ENCODE data around the gene SCAI.
"Not testable (repeated sequence)": the region's sequence is repeated elsewhere in the genome, so short reads cannot be mapped to it uniquely, and the experiment has no call there.

SCAI gene

GRCh38 chr9:125162891-125163290 lies 19.6 kb upstream of the SCAI start:
- H3K4me1 Mint-ChIP-seq (ENCODE audit: low read depth); H3K9me3 Mint-ChIP-seq; H3K27me3 Mint-ChIP-seq (ENCODE audit: low read depth); H3K36me3 Mint-ChIP-seq (ENCODE audit: low read depth); H3K4me3 Mint-ChIP-seq; H3K27ac Mint-ChIP-seq: not testable (repeated sequence)

GRCh38 chr9:125161284-125161918 lies 18.1 kb upstream of the SCAI start:
- Mint-ChIP-seq H3K4me3 (no peak overlapping the region), H3K4me1 (ENCODE audit: low read depth) (no peaks in the 10 kb centered on the region), H3K36me3 (ENCODE audit: low read depth) (peaks cover 4% of the 10 kb centered on the region), H3K27ac (no peak overlapping the region), H3K27me3 (ENCODE audit: low read depth) (no peaks in the 10 kb centered on the region), H3K9me3 (no peaks in the 10 kb centered on the region)

- Mint-ChIP-seq H3K27ac (no peak overlapping the region), H3K9me3 (no peaks in the 10 kb centered on the region), H3K36me3 (ENCODE audit: low read depth) (peaks cover 4% of the 10 kb centered on the region), H3K4me3 (no peak overlapping the region), H3K4me1 (ENCODE audit: low read depth) (no peaks in the 10 kb centered on the region), H3K27me3 (ENCODE audit: low read depth) (no peaks in the 10 kb centered on the region)
Measured at GRCh38 chr9:125160750-125161149, 17.4 kb upstream of the SCAI start.

- Mint-ChIP-seq H3K36me3 (ENCODE audit: low read depth) (peaks cover 18% of the 10 kb centered on the region), H3K4me1 (ENCODE audit: low read depth) (no peaks in the 10 kb centered on the region), H3K4me3 (no peak overlapping the region), H3K27ac (no peak overlapping the region), H3K27me3 (ENCODE audit: low read depth) (no peaks in the 10 kb centered on the region), H3K9me3 (no peaks in the 10 kb centered on the region)
Measured at GRCh38 chr9:125156551-125156950, 13.2 kb upstream of the SCAI start.

GRCh38 chr9:125153712-125154367 lies 10.5 kb upstream of the SCAI start:
- H3K36me3 Mint-ChIP-seq (ENCODE audit: low read depth) = peaks cover 33% of the 10 kb centered on the region
- H3K4me1 Mint-ChIP-seq (ENCODE audit: low read depth) = peaks cover 2% of the 10 kb centered on the region
- H3K27ac Mint-ChIP-seq = no peak overlapping the region
- H3K27me3 Mint-ChIP-seq (ENCODE audit: low read depth) = no peaks in the 10 kb centered on the region
- no peaks in the 10 kb centered on the region for H3K9me3 Mint-ChIP-seq
- no peak overlapping the region for H3K4me3 Mint-ChIP-seq

GRCh38 chr9:125151730-125152129 lies 8.4 kb upstream of the SCAI start:
- H3K27me3 Mint-ChIP-seq (ENCODE audit: low read depth) = no peaks in the 10 kb centered on the region
- H3K27ac Mint-ChIP-seq = no peak overlapping the region

GRCh38 chr9:125150349-125151245 lies 7.3 kb upstream of the SCAI start:
- peaks cover 30% of the 10 kb centered on the region for H3K36me3 Mint-ChIP-seq (ENCODE audit: low read depth)
- H3K27me3 Mint-ChIP-seq (ENCODE audit: low read depth) = no peaks in the 10 kb centered on the region
- H3K27ac Mint-ChIP-seq = no peak overlapping the region
- H3K4me3 Mint-ChIP-seq = no peak overlapping the region
- peaks cover 11% of the 10 kb centered on the region for H3K4me1 Mint-ChIP-seq (ENCODE audit: low read depth)
- H3K9me3 Mint-ChIP-seq = no peaks in the 10 kb centered on the region

More at GRCh38 chr9:125151730-125152129, 8.4 kb upstream of the SCAI start:
- Mint-ChIP-seq H3K9me3 (no peaks in the 10 kb centered on the region), H3K36me3 (ENCODE audit: low read depth) (peaks cover 32% of the 10 kb centered on the region), H3K4me3 (no peak overlapping the region), H3K4me1 (ENCODE audit: low read depth) (peaks cover 5% of the 10 kb centered on the region)

GRCh38 chr9:125147401-125147951 lies 4.1 kb upstream of the SCAI start:
- Mint-ChIP-seq H3K4me3 (no peak overlapping the region), H3K9me3 (no peaks in the 10 kb centered on the region), H3K27ac (no peak overlapping the region), H3K27me3 (ENCODE audit: low read depth) (no peaks in the 10 kb centered on the region), H3K4me1 (ENCODE audit: low read depth) (peaks cover 22% of the 10 kb centered on the region), H3K36me3 (ENCODE audit: low read depth) (peaks cover 20% of the 10 kb centered on the region)

- peaks cover 31% of the 10 kb centered on the region for H3K4me1 Mint-ChIP-seq (ENCODE audit: low read depth)
- H3K27ac Mint-ChIP-seq = peak overlapping the region; percentile 70
- peaks cover 17% of the 10 kb centered on the region for H3K36me3 Mint-ChIP-seq (ENCODE audit: low read depth)
- H3K4me3 Mint-ChIP-seq = no peak overlapping the region
- no peaks in the 10 kb centered on the region for H3K9me3 Mint-ChIP-seq
- no peaks in the 10 kb centered on the region for H3K27me3 Mint-ChIP-seq (ENCODE audit: low read depth)
Measured at GRCh38 chr9:125146247-125146646, 2.9 kb upstream of the SCAI start.

GRCh38 chr9:125145425-125145824 lies 2.1 kb upstream of the SCAI start:
- H3K4me3 Mint-ChIP-seq = no peak overlapping the region
- H3K9me3 Mint-ChIP-seq = no peaks in the 10 kb centered on the region
- no peak overlapping the region for H3K27ac Mint-ChIP-seq
- peaks cover 9% of the 10 kb centered on the region for H3K36me3 Mint-ChIP-seq (ENCODE audit: low read depth)
- H3K4me1 Mint-ChIP-seq (ENCODE audit: low read depth) = peaks cover 33% of the 10 kb centered on the region
- H3K27me3 Mint-ChIP-seq (ENCODE audit: low read depth) = no peaks in the 10 kb centered on the region

- Mint-ChIP-seq H3K4me3 (peak overlapping the region; percentile 100), H3K4me1 (ENCODE audit: low read depth) (peaks cover 32% of the 10 kb centered on the region), H3K9me3 (no peaks in the 10 kb centered on the region), H3K36me3 (ENCODE audit: low read depth) (peaks cover 12% of the 10 kb centered on the region), H3K27me3 (ENCODE audit: low read depth) (no peaks in the 10 kb centered on the region), H3K27ac (peak overlapping the region; percentile 83)
Measured at GRCh38 chr9:125142560-125143376, 560 bp downstream of the SCAI start.

- H3K4me3 Mint-ChIP-seq = peak overlapping the region; percentile 100
- peaks cover 29% of the 10 kb centered on the region for H3K4me1 Mint-ChIP-seq (ENCODE audit: low read depth)
- no peak overlapping the region for H3K27ac Mint-ChIP-seq
- H3K27me3 Mint-ChIP-seq (ENCODE audit: low read depth) = no peaks in the 10 kb centered on the region
- no peaks in the 10 kb centered on the region for H3K9me3 Mint-ChIP-seq
- peaks cover 12% of the 10 kb centered on the region for H3K36me3 Mint-ChIP-seq (ENCODE audit: low read depth)
Measured at GRCh38 chr9:125141751-125142150, 1.6 kb downstream of the SCAI start.

- H3K4me1 Mint-ChIP-seq (ENCODE audit: low read depth) = peaks cover 27% of the 10 kb centered on the region
- H3K36me3 Mint-ChIP-seq (ENCODE audit: low read depth) = peaks cover 12% of the 10 kb centered on the region
- H3K27ac Mint-ChIP-seq = no peak overlapping the region
- no peaks in the 10 kb centered on the region for H3K27me3 Mint-ChIP-seq (ENCODE audit: low read depth)
- H3K9me3 Mint-ChIP-seq = no peaks in the 10 kb centered on the region
- no peak overlapping the region for H3K4me3 Mint-ChIP-seq
Measured at GRCh38 chr9:125141251-125141650, 2.1 kb downstream of the SCAI start.

GRCh38 chr9:125140576-125140975 lies 2.8 kb downstream of the SCAI start:
- Mint-ChIP-seq H3K27ac (no peak overlapping the region), H3K36me3 (ENCODE audit: low read depth) (peaks cover 12% of the 10 kb centered on the region), H3K27me3 (ENCODE audit: low read depth) (no peaks in the 10 kb centered on the region), H3K4me1 (ENCODE audit: low read depth) (peaks cover 23% of the 10 kb centered on the region), H3K4me3 (no peak overlapping the region), H3K9me3 (no peaks in the 10 kb centered on the region)

Measured in T-helper 1 cell treated with Interleukin-12 subunit alpha and Interleukin-12 subunit beta and Interleukin-4 antibody, amounts not matched to agents 30 μg/mL and 1 μg/mL, for 36 hours (primary cell).